HepG2 (cell line): ENCODE results near the gene PCNX1. TPM values are rescaled to one million over a fixed set of nuclear protein-coding genes. Genes with fewer than 3 reads are reported as not detected.
A peak's percentile ranks its signal among the peaks of the same experiment; 100 is the strongest.

Source experiments
- CEBPZ ChIP-seq: IDR thresholded peaks from 2 replicates; pipeline ENCODE4 v1.6.1; 2012; ENCODE audit warnings: low read length, improper control_type of control experiment
- GLI4 ChIP-seq: sonication (generic); formaldehyde crosslinking; IDR thresholded peaks from 2 replicates; pipeline ENCODE4 v1.5.1; 2020; ENCODE audit warnings: missing genetic modification reagents, mild to moderate bottlenecking, moderate library complexity, borderline replicate concordance
- GRHL1 ChIP-seq: sonication (generic); formaldehyde crosslinking; conservative IDR thresholded peaks from 2 replicates; pipeline ENCODE4 v1.8.0; 2022; ENCODE audit warnings: missing genetic modification reagents
- HOXA3 ChIP-seq: sonication (generic); formaldehyde crosslinking; IDR thresholded peaks from 2 replicates; pipeline ENCODE4 v1.5.0; 2020; ENCODE audit warnings: missing genetic modification reagents
- NFKBIZ ChIP-seq: IDR thresholded peaks from 2 replicates; pipeline ENCODE4 v1.6.1; 2018; ENCODE audit warnings: missing genetic modification reagents, missing compliant biosample characterization
- ZBTB33 ChIP-seq: sonication (generic); formaldehyde crosslinking; IDR thresholded peaks from 2 replicates; pipeline ENCODE4 v1.4.0; 2020; ENCODE audit warnings: missing genetic modification reagents
- ZNF142 ChIP-seq: sonication (generic); formaldehyde crosslinking; IDR thresholded peaks from 2 replicates; pipeline ENCODE4 v1.4.0; 2020; ENCODE audit warnings: missing genetic modification reagents
- polyA plus RNA-seq, 8 experiments: library from polyadenylated mRNA; depleted of rRNA in 3 of 8; stranded (reverse) in 7 of 8; unstranded in 1 of 8; fragments of >200 nt; fragmentation: Illumina TruSeq in 4 of 8; extraction: Trizol in 4 of 8; gene quantifications; 2 replicates each; pipeline versions ENCODE4 v1.2.1 to v1.2.3, GENCODE V29; 2011 to 2016; ENCODE audit warnings: low read depth in 4 of 8, missing spikeins in 1 of 8, mixed read lengths in 1 of 8; ENCODE audit not compliant: insufficient read depth in 1 of 8
- total RNA-seq, 5 experiments: library from RNA; depleted of rRNA; stranded (reverse); fragments of >200 nt; fragmentation: Illumina TruSeq; extraction: Trizol; gene quantifications; 2 replicates each; pipeline ENCODE4 v1.2.3, GENCODE V29; 2016; ENCODE audit warnings: low read depth in 1 of 5

PCNX1 gene
- total and polyA plus RNA-seq, 2 of the 13 experiments (the other 11 are each of a cell fraction or from before 2014, with no cell fraction given): 24.9 to 30.3 TPM

GRCh38 chr14:70907176-70907995 lies at the start of gene PCNX1 (continued):
- TF ChIP-seq ZNF142 (CRISPR knock-in tag): no peak
- no peak for TF ChIP-seq NFKBIZ (CRISPR knock-in tag)
- TF ChIP-seq GRHL1 (CRISPR knock-in tag): no peak
- TF ChIP-seq ZBTB33 (CRISPR knock-in tag): no peak
- no peak for TF ChIP-seq CEBPZ
- TF ChIP-seq HOXA3 (CRISPR knock-in tag): peak; percentile 62; the same call in 1 of the 2 replicates
- no peak; the same call in 1 of the 2 replicates for TF ChIP-seq GLI4 (CRISPR knock-in tag)
